ENCODE measurements around the gene PTGIR.
"Not testable (repeated sequence)": the region's sequence is repeated elsewhere in the genome, so short reads cannot be mapped to it uniquely, and the experiment has no call there.

PTGIR gene

DNA sequence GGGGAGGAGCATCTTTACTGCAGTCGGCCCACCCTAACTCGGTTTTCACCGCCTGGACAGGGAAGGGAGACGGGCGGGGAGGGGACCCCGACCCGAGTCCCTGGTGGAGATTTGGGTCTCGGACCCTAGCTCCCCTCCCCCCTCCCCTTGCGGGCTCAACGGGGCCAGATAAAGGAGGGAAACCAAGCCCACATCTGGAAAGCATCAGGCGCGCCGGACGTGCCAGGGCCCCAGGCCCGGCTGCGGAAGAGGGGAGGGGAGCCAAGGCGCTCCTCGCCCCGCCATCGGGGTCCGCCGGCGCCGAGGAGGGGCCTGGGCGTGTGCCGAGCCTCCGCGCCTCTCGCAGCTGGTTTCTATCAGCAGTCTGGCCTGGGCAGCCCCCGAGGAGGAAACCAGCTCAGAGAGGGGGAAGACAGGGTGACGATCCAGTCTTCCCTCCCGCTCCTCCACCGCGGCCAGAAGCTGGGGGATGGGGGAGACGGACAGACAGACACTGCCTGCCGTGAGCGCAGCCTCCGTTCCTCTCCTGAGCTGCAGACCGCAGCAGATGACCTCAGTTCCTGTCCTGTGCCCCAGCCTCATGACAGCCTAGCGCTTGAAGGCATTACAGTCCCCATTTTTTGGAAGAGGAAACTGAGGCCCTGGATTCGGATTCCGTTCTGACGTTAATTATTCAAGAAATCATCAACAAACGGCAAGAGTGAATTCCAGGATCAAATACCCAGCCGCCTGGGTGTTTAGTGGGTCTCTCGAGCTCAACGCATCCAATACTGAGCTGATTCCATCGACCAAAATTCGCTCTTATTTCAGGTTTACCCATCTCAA is 14.7 kb upstream of the PTGIR start:
- DNase-seq (ENCODE audit: low read depth in 2 of 2): peak; percentile 83

DNA sequence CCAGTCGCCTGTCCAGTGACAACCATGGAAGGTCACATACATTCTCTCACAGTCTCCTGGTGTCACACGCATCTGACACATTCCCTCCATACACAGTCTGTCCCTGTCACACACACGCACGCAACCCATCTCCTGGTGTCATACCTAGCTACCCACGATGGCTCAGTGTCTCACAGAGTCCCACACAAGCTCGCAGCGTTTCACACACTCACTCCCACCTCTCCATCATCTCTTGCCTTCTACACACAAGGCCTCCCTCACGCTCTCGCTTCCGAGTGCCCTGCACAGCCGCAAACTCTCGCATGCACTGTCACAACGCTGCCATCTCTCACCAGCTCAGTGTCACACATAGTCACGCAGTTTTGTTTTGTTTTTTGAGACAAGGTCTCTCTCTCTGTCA is 12.3 kb upstream of the PTGIR start:
- no peak for DNase-seq (ENCODE audit: low read depth in 2 of 2)

DNA sequence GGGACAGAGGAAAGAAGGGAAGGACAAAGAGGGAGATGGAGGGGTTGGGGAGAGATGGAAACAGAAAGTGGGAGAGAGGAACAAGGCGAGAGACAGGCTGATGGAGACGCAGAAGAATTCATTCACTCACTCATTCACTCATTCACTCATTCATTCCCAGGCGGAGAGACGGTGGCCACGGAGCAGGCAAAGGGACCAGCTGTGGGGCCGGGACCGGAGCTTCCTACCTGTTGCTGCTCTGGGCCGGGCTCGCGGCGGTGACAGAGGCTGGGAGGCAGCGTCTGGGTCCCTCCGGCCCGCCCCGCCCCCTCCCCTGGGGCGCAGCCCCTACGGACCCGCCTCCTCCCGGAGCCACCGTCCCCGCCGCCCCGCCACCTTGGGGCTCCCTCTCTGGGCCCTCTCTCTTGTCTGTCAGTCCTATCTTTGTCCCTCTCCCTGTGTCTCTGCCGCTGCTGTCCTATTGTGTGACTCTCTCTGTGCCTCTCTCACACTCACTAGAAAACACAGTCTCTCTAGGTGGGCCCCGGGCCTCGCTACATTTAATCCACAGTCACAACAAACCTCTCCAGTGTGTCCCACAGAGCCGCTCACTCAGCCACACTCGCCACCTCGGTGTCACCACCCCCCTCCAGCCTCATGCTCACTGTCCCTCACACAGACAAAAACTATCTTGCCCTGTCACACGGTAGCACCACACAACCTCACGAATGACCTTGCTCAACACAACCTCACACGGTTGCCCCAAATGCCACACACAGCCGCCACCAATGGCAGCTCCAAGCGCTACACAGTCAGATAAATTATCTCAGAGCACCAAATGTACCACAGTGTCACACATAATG is 11.3 kb upstream of the PTGIR start, which contains the start of gene GNG8:
Gene GNG8, minus strand, starts transcription at position 283 of the 842 bp plus-strand sequence. CDS start 1,520 bp downstream, outside the sequence.
- DNase-seq (ENCODE audit: low read depth in 2 of 2): no peak

DNA sequence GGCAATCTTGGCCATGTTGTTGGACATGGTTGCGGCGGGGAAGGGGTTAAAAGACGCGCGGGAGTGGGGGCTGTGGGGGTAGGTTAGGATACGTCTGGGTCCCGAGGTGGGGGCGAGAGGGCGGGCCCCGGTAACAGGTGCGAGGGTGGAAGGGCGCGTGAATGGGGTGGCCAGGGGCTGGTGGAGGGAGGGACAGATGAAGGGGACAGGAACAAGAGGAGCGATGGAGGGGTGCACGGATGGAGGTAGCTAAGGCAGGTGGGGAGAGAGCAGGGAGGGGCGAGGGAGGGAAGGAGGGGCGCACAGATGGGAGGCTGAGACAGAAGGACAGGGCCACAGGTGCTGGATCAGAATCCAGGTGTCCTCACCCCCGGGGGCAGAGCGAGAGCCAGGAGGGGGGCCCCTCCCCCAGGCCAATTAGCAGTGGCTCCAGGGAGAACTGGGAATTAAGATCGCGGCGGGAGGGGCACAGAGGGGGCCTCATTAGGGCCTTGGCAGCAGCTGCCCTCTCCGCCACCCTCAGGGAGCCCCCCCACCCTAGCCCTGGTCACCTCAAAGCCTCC is 9.8 kb upstream of the PTGIR start:
- DNase-seq (ENCODE audit: low read depth in 2 of 2): no peak

DNA sequence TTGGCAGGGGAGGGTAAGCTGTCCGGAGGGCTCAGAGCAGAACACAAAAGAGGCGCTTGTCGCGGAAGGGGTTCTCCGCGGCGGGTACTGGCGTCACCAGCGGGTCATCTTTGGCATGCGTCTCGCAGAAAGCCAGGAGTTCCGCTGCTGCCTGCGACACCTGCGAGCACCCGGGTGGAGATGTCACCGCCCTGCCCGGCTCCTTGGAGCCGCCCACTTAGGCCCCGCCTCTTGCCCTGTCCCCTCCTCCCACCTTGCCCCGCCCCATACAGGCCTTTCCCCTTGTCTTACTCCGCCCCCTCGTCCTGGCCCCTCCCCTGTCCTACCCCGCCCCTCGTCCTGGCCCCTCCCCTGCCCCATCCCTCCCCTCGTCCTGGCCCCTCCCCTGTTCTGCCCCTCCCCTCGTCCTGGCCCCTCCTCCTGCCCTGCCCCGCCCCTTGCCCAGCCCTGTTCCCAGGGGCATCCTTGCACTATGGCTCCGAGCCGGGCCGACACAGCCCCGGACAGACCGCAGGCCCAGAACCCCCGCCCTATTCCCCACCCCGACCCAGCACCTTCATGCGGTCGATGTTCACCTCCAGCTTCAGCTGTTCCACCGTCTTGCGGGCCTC is 9.3 kb upstream of the PTGIR start:
- DNase-seq (ENCODE audit: low read depth in 2 of 2): peak; percentile 59 to 61

DNA sequence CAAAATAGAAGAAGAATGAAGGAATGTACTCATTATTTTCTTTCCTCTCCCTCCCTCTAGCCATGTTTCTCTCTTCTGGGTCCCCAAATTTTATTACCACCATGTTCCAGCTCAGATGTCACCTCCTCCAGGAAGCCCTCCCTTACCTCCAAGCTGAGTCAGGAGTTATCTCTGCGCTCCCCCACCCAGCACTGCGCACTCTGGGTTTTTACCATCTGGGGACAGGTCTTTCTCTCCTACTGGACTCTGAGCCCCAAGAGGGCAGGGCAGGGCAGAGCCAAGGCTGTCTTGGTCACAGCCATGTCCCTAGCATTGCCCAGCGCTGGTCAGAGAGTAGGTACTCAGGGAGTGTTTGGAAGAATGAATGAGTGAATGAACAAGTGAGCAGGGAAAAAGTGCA is 8.2 kb upstream of the PTGIR start:
- no peak for DNase-seq (ENCODE audit: low read depth in 2 of 2)

DNA sequence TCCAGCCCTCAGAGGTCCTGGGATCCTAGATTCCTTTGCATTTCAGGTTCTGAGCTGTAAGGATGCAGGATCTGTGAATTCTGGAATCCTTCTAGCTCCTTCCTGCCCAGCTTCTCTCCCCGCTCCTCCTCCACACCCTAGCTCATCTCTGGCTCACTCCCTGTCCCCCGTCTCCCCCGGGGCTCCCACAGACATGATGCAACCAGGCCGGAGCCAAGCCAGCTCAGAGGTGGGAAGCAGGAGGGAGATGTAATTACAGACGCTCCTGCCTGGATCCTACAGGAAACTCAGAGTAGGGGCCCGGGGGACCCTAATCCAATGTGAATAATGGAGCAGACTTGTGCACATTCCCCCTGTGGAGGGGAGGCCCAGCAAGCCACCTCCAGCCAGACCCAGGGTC is 6.6 kb upstream of the PTGIR start:
- no peak for DNase-seq (ENCODE audit: low read depth in 2 of 2)

DNA sequence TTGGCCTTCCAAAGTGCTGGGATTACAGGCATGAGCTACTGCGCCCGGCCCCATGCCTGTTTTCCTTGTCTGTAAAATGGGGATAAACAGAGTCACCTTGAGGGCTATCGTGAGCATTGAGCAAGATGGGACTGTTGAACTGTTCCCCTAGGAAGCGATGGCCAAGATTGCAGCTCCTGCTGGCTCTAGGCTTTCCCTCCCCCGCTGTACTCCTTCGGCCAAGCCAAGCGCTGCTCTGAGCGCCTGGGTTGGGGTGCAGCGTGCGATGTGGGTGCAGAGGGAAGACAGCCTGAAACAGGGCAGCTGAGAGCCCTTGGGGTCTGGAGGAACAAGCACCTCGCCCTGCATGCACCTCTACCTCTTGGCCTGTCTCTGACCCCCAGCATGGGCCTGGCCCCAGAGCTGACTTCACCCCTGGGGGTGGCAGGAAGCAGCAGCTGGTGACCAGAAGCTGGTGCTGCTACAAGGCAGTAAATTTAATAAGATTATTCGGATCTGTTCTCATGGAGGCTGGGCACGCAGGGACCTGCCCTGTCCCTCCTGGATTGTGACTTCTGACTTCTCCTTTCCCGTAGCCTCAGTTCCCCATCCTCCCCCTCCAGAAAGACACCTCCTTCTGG is 5.8 kb upstream of the PTGIR start:
- DNase-seq (ENCODE audit: low read depth in 2 of 2): no peak

DNA sequence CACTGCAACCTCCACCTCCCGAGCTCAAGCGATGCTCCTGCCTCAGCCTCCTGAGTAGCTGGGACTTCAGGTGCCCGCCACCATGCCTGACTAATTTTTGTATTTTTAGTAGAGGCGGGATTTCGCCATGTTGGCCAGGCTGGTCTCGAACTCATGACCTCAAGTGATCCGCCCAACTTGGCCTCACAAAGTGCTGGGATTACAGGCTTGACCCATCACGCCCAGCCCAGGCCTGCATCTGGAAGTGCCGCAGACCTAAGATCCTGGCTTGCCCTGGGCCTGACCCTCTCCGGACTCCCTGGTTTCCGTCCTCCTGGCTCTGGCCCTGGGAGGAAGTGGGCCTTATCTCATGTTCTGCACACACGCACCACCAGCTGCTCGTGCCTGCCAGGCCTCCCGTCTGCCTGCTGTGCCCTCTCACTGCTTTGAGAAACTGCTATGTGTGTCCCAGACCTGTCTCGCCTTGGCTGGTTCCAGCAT is 4.7 kb upstream of the PTGIR start:
- DNase-seq (ENCODE audit: low read depth in 2 of 2): no peak

DNA sequence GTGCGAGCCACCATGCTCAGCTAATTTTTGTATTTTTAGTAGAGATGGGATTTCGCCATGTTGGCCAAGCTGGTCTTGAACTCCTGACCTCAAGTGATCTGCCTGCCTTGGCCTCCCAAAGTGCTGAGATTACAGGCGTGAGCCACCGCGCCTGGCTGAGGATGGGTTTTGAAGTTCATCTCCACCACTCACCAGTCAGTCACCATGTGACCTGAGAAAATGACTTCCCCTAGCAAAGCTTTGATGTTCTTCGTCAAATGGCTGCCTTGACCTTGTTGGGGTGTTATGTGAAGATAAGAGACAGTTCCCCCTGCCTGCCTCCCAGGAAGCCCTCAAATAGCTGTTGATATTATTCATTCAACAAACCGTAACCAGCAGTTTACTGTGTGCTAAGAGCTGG is 4.1 kb upstream of the PTGIR start:
- not testable (repeated sequence) for DNase-seq (ENCODE audit: low read depth in 2 of 2)

DNA sequence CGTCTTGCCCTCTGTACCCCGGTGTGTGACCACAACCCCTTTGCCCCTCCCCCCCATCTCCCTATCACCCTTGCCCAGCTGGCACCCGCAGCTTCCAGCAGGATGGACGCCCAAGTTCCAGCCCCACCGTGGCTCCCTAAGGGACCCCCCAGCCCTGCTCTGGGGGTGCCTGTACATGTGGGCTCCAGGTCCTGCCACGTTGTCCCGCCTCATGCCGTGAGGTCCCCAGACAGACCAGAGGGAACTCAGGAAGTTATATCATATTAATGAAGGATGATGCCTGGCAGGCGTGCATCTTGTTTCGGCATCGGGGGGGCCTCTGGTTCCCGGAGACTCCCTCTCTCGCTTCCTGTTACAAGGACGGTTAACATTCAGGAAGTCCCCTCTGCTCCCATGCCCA is 1.6 kb upstream of the PTGIR start:
- no peak for DNase-seq (ENCODE audit: low read depth in 2 of 2)

DNA sequence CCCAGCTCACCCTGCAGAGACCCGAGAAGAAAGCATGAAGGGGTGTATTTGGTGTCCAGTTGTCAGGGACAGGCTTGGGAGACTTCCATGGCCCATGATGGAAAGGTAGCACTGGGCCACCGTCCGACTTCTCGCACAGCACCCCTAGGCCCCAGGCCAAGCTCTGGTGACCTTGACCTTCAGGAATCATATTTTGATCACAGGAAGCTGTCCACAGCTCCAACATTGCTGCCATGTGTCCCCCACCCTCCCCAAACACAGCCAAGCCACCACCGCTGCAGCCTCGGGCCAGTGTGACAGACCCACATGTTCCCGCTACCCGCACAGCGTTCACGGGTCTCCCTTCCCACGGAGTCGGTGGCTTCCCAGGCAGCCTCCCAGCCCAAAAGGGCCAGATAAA is 842 bp upstream of the PTGIR start:
- no peak for DNase-seq (ENCODE audit: low read depth in 2 of 2)

DNA sequence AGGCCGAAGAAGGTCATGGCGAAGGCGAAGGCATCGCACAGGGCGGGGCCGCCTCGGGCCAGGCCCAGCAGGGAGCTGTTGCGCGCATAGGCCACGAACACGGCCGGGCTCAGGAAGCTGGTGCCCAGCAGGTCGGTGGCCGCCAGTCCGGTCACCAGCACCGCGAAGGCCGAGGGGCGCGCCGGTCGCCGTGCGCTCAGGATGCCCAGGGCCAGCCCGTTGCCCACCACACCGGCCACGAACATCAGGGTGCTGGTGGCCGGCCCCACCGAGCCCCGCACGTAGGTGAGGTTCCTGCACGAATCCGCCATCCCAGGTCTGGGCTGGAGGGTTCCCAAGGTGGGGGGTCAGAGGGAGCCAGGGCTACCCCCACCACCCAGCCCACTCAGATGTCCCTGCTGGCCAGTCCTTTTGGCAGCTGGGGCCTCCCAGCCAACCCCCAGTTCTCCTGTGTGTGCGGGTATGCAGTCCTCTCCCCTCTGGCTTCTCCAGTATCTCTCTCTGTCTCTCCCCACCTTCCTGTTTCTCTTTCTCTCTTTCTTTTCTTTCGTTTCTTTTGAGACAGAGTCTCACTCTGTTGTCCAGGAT is 880 bp downstream of the PTGIR start:
- DNase-seq (ENCODE audit: low read depth in 2 of 2): no peak

DNA sequence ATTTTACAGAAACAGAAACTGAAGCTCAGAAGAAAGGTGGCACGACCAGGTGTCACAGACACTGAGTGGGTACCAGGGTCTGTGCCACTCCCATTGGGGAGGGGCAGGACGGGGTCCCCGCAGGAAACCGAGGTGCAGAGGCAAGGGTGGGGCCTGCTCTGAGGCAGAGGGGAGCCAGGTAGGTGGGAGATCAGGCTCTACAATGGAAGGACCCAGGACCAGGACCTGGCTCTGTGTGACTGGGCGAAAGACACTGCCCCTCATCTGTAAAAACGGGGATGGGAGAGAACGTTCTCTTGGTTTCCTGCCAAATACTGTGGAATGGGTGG is 2.8 kb downstream of the PTGIR start:
- no peak for DNase-seq (ENCODE audit: low read depth in 2 of 2)

DNA sequence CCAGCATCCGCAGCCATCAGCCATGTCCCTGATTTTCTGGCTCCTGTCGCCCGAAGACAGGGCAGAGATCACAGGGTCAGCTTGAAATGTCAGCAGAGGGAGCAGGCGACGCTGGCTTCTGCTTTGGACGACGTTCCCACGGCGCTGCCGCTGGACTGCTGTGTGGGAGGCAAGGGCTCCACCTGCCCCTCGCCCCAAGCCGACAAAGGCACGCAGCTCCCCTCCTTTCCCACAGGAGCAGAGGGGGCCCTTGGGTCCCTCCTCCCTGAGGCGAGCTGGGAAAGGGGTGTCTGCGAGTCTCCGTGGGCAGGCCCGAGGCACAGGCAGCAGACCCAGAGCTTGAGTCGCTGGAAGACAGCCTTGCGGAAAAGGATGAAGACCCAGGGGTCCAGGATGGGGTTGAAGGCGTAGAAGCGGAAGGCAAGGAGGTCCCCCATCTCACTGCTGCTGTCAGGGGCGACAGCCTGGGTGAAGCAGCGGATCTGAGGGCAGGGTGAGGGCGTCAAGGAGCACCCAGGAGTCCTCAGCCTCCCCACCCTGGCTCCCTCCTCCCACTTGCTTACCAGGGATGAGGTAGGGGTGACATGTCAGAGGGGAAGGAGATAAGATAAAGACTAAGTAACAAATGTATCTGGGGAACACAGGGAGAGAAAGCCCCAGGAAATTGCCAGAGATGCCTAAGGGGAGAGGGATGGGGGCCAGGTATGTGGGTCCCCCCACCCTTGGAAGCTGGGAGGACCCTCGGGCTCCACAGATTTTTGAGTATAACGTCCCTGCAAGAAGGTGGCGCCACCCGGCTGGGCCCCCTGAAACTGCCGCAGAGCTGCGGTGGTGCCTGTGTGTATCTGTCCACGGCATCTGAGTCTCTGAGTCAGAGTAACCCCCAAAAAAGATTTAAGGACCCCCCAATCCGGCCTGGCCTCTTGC is 3.4 kb downstream of the PTGIR start:
- no peak for DNase-seq (ENCODE audit: low read depth in 2 of 2)

DNA sequence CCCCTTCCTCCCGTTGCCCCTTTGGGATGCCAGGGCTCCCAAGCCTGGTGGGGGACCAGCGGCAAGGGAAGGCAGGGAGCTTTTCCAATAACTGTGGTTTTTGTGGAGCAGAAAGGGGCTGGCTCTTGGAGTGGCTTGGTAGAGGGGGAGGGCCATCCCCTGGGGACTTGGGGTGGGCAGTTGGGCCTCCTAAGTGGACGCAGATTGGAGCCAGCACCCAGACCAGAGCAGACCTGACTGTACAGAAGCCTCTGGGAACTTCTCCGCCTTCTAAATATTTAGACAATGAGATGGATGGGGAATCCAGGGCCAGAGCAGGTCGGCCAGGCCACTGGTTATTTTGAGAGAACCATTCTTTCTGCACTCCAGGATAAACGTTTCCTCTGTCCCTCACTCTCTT is 4.2 kb downstream of the PTGIR start:
- DNase-seq (ENCODE audit: low read depth in 2 of 2): no peak

DNA sequence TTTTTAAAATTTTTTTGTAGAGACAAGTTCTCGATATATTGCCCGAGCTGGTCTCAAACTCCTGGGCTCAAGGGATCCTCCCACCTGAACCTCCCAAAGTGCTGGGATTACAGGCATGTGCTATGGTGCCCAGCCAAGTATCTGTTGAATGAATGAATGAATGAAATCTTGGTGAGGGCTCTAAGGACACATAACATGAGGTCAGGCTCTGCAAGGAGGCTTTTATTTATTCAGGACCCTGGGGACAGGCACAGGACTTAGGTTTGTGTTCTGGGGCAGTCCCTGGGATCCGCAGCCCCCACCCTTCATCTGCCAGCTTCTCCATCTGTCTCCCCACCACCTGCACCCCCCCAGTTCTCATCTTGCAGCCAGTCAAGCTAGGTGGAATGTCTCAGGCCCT is 4.6 kb downstream of the PTGIR start:
- no peak for DNase-seq (ENCODE audit: low read depth in 2 of 2)

DNA sequence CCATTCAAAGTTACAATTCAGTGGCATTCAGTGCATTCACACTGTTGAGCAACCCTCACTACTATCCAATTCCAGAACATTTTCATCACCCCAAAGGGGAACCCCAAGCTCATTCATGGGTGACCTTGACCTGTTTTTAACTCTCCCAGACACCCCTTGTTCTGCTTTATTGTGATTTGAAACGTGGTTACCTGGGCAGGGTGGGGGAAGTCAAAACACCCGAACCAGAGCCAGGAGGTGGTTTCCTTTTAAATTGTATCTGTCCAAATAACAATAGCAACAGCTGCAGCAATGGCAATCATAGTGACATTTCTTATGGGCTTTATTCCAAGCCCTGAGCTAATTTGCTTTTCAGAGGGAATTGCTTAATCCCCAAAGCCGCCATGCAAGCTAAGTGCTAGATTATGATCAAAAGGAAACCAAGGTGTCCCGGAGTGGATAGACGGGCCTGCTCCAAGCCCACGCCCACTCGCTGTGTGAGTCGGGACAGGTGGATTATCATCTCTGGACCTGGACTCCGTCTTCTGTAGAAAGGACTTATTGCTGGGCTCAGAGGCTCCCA is 6.1 kb downstream of the PTGIR start:
- DNase-seq (ENCODE audit: low read depth in 2 of 2): no peak

DNA sequence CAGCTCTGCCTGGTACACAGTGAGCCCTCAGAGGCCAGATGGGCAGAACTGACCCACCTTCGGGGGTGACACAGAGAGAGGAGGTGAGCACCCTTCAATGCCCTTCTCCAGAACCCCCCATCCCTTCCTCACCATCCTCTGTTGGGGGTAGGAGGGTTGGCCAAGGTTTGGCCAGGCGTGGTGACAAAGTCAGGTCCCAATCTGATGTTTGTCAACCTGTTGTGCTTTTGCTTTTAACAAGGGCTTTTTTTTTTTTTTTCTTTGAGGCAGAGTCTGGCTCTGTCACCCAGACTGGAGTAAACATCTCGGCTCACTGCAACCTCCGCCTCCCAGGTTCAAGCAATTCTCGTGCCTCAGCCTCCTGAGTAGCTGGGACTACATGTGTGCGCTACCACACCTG is 7.3 kb downstream of the PTGIR start:
- DNase-seq (ENCODE audit: low read depth in 2 of 2): no peak

All from fibroblast of skin of left biceps (primary cell).